Measurements from ENCODE around the gene PPP6R2.

The PPP6R2 gene

GRCh38 chr22:50435291-50436014 is 92.3 kb downstream of the PPP6R2 start:
- no peak overlapping the region for H3K4me3 ChIP-seq (ENCODE audit: low read length)
- DNase-seq (ENCODE audit: low read depth): no peak
- no peak for TF ChIP-seq CTCF (conservative IDR thresholded peaks at IDR 0.05; ENCODE audit: low read depth, low read length)

- no peak overlapping the region for H3K4me3 ChIP-seq (ENCODE audit: low read length)
- no peak for TF ChIP-seq CTCF (conservative IDR thresholded peaks at IDR 0.05; ENCODE audit: low read depth, low read length)
- DNase-seq (ENCODE audit: low read depth): no peak
These were observed 93.1 kb downstream of the PPP6R2 start for GRCh38 chr22:50436015-50436830.

- no peak overlapping the region for H3K4me3 ChIP-seq (ENCODE audit: low read length)
- DNase-seq (ENCODE audit: low read depth): no peak
- no peak for TF ChIP-seq CTCF (conservative IDR thresholded peaks at IDR 0.05; ENCODE audit: low read depth, low read length)
These were observed 93.8 kb downstream of the PPP6R2 start for GRCh38 chr22:50436841-50437341.

- no peak for TF ChIP-seq CTCF (conservative IDR thresholded peaks at IDR 0.05; ENCODE audit: low read depth, low read length)
- DNase-seq (ENCODE audit: low read depth): no peak
These were observed 94.6 kb downstream of the PPP6R2 start for GRCh38 chr22:50437511-50438304.

GRCh38 chr22:50438305-50439275 is 95.5 kb downstream of the PPP6R2 start:
- no peak for TF ChIP-seq CTCF (conservative IDR thresholded peaks at IDR 0.05; ENCODE audit: low read depth, low read length)
- DNase-seq (ENCODE audit: low read depth): no peak
- no peak overlapping the region for H3K4me3 ChIP-seq (ENCODE audit: low read length)

More at GRCh38 chr22:50437511-50438304, 94.6 kb downstream of the PPP6R2 start:
- H3K4me3 ChIP-seq (ENCODE audit: low read length): no peak overlapping the region

- no peak overlapping the region for H3K4me3 ChIP-seq (ENCODE audit: low read length)
- no peak for DNase-seq (ENCODE audit: low read depth)
- TF ChIP-seq CTCF (conservative IDR thresholded peaks at IDR 0.05; ENCODE audit: low read depth, low read length): no peak
These were observed 96.3 kb downstream of the PPP6R2 start for GRCh38 chr22:50439314-50439870.
